Loucy (cell line): ENCODE data around the gene FGFR1OP2.

Experiments
- H2AFZ ChIP-seq: fragments of 200-600 bp; sonication (generic); 2 replicates; pipeline ENCODE4 v1.6.0; 2016; ENCODE audit warnings: antibody characterized with exemption, mild to moderate bottlenecking, low read length, moderate library complexity
- H3F3A ChIP-seq: fragments of 200-600 bp; 2 replicates; pipeline ENCODE4 v1.6.0; 2016; ENCODE audit warnings: antibody characterized with exemption, low read depth, mild to moderate bottlenecking
- H3K27me3 ChIP-seq: fragments of 200-600 bp; sonication (generic); 2 replicates; pipeline ENCODE4 v1.6.1; 2014; ENCODE audit warnings: low read length, mild to moderate bottlenecking; ENCODE audit not compliant: insufficient read depth, poor library complexity, severe bottlenecking
- H3K36me3 ChIP-seq: fragments of 200-600 bp; sonication (generic); 2 replicates; pipeline ENCODE4 v1.6.1; 2016; ENCODE audit warnings: low read length; ENCODE audit not compliant: insufficient read depth
- H3K4me1 ChIP-seq: fragments of 200-600 bp; sonication (generic); 2 replicates; pipeline ENCODE4 v1.5.1; 2014; ENCODE audit warnings: low read length, mild to moderate bottlenecking; ENCODE audit not compliant: insufficient read depth, poor library complexity, severe bottlenecking
- H3K4me2 ChIP-seq: fragments of 200-600 bp; sonication (generic); 2 replicates; pipeline ENCODE4 v1.6.0; 2014; ENCODE audit warnings: antibody characterized with exemption, low read length, low read depth, mild to moderate bottlenecking; ENCODE audit not compliant: poor library complexity, severe bottlenecking
- H3K4me3 ChIP-seq: fragments of 200-600 bp; sonication (generic); 2 replicates; pipeline ENCODE4 v1.5.1; 2014; ENCODE audit warnings: low read length, mild to moderate bottlenecking, mixed read lengths; ENCODE audit not compliant: poor library complexity, severe bottlenecking
- H3K79me2 ChIP-seq: fragments of 200-600 bp; sonication (generic); 2 replicates; pipeline ENCODE4 v1.6.1; 2014; ENCODE audit warnings: low read length; ENCODE audit not compliant: insufficient read depth
- H3K9ac ChIP-seq: fragments of 200-600 bp; sonication (generic); 2 replicates; pipeline ENCODE4 v1.6.0; 2014; ENCODE audit warnings: mild to moderate bottlenecking, low read depth, low read length, moderate library complexity; ENCODE audit not compliant: poor library complexity, severe bottlenecking
- H3K9me2 ChIP-seq: fragments of 200-600 bp; sonication (generic); replicated peaks from 2 replicates; pipeline ENCODE4 v1.6.1; 2016; ENCODE audit warnings: low read depth, low read length, mixed read lengths
- H3K9me3 ChIP-seq: fragments of 200-600 bp; sonication (generic); 2 replicates; pipeline ENCODE4 v1.6.1; 2014; ENCODE audit warnings: mild to moderate bottlenecking, antibody characterized with exemption, low read length, low read depth; ENCODE audit not compliant: insufficient read depth
- H4K20me1 ChIP-seq: fragments of 200-600 bp; sonication (generic); 2 replicates; pipeline ENCODE4 v1.6.0; 2014; ENCODE audit warnings: antibody characterized with exemption, low read length, mild to moderate bottlenecking; ENCODE audit not compliant: insufficient read depth, poor library complexity, severe bottlenecking
- EZH2phosphoT487 ChIP-seq: fragments of 200-600 bp; IDR thresholded peaks from 2 replicates; pipeline ENCODE4 v1.6.1; 2018; ENCODE audit warnings: antibody characterized with exemption, mild to moderate bottlenecking, moderate library complexity, borderline replicate concordance
- TF ChIP-seq, protein P1 (sequence below): fragments of 200-600 bp; sonication (generic); conservative IDR thresholded peaks from 2 replicates; pipeline ENCODE4 v1.5.1; 2014; ENCODE audit warnings: mild to moderate bottlenecking, antibody characterized with exemption, low read length

Gene FGFR1OP2

DNA sequence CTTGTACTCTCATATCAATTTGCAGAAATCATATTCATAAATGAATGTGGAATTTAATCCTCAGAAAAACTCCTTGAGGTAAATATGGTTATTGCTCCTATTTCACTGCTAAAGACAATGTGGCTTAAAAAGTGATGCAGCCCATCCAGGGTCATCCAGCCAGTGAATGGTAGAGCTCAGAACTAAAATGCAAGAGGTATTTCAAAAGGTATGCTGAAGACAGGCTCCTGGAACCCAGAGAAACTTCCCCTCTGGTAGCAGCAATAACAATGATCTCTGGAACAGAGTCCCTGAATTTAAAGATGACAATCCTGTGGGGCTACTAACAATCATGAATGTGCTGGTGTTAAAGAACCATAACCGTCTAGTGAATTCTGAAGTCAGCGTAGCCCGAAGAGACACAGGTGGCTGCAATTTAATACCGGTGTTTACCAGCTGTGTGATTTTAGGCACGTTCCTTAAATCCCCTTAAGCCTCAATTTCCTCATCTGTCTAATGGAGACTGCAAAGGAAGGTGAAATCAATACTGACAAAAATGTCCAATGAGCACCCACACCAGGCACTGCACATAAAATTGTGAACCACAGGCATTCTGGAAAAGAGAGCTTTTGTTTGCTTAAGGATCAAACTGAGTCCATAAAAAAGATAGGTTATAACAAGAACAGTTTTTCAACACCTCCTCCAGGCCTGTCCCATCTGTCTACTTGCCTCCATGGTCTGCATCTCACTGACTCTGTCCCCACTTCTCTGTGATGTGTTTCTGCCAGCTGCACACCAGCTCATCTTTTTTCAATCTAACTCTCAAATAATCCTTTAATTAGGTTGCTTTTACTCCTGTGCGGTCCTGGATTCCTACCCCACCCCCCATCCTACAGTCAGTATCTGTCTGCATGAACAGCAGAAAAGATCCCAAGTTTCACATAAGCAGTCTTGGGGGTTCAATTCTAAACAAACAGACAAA is 65.4 kb downstream of the FGFR1OP2 start:
- no peaks in the 10 kb centered on the region for H3K27me3 ChIP-seq

DNA sequence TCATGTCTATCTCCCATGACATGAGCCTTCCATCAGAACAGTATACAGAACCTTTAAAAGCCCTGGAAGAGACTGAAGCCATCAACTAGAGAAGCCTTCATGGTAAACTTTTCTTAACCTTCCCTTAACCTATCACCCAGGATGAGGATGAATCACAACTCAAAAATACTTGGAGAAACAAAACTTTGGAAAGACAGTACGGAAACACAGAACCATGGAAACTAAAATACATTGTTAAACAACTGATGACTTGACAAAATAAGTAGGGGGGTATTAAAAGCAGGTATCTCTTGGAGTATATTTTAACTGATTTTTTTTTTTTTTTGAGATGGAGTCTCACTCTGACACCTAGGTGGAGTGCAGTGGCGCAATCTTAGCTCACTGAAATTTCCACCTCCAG is 67.2 kb downstream of the FGFR1OP2 start:
- no peaks in the 10 kb centered on the region for H3K27me3 ChIP-seq
- no peak overlapping the region for H3K9ac ChIP-seq
- peaks cover 88% of the 10 kb centered on the region for H3K79me2 ChIP-seq
- no peaks in the 10 kb centered on the region for H3K9me2 ChIP-seq
- peaks cover 27% of the 10 kb centered on the region for H4K20me1 ChIP-seq
- H3K9me3 ChIP-seq: no peaks in the 10 kb centered on the region
- no peak for TF ChIP-seq EZH2phosphoT487
- TF ChIP-seq, protein P1, sequence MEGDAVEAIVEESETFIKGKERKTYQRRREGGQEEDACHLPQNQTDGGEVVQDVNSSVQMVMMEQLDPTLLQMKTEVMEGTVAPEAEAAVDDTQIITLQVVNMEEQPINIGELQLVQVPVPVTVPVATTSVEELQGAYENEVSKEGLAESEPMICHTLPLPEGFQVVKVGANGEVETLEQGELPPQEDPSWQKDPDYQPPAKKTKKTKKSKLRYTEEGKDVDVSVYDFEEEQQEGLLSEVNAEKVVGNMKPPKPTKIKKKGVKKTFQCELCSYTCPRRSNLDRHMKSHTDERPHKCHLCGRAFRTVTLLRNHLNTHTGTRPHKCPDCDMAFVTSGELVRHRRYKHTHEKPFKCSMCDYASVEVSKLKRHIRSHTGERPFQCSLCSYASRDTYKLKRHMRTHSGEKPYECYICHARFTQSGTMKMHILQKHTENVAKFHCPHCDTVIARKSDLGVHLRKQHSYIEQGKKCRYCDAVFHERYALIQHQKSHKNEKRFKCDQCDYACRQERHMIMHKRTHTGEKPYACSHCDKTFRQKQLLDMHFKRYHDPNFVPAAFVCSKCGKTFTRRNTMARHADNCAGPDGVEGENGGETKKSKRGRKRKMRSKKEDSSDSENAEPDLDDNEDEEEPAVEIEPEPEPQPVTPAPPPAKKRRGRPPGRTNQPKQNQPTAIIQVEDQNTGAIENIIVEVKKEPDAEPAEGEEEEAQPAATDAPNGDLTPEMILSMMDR: no peak
- H3K36me3 ChIP-seq: no peaks in the 10 kb centered on the region
- H2AFZ ChIP-seq: no peak overlapping the region
- H3K4me2 ChIP-seq: peak overlapping the region; percentile 36
- peaks cover 9% of the 10 kb centered on the region; the same call in 1 of the 2 replicates for H3F3A ChIP-seq
- peaks cover 86% of the 10 kb centered on the region for H3K4me1 ChIP-seq
- H3K4me3 ChIP-seq: no peak overlapping the region

More for the DNA sequence above, 65.4 kb downstream of the FGFR1OP2 start:
- H3K9me3 ChIP-seq: no peaks in the 10 kb centered on the region
- peaks cover 10% of the 10 kb centered on the region for H3K36me3 ChIP-seq
- peak overlapping the region; percentile 35 for H3K9ac ChIP-seq
- H4K20me1 ChIP-seq: peaks cover 11% of the 10 kb centered on the region
- peaks cover 9% of the 10 kb centered on the region; the same call in 1 of the 2 replicates for H3F3A ChIP-seq
- no peak overlapping the region for H2AFZ ChIP-seq
- H3K79me2 ChIP-seq: peaks cover 84% of the 10 kb centered on the region
- TF ChIP-seq, protein P1: no peak
- TF ChIP-seq EZH2phosphoT487: no peak
- peaks cover 76% of the 10 kb centered on the region for H3K4me1 ChIP-seq
- H3K9me2 ChIP-seq: no peaks in the 10 kb centered on the region
- no peak overlapping the region for H3K4me3 ChIP-seq
- peak overlapping the region; percentile 36 for H3K4me2 ChIP-seq

DNA sequence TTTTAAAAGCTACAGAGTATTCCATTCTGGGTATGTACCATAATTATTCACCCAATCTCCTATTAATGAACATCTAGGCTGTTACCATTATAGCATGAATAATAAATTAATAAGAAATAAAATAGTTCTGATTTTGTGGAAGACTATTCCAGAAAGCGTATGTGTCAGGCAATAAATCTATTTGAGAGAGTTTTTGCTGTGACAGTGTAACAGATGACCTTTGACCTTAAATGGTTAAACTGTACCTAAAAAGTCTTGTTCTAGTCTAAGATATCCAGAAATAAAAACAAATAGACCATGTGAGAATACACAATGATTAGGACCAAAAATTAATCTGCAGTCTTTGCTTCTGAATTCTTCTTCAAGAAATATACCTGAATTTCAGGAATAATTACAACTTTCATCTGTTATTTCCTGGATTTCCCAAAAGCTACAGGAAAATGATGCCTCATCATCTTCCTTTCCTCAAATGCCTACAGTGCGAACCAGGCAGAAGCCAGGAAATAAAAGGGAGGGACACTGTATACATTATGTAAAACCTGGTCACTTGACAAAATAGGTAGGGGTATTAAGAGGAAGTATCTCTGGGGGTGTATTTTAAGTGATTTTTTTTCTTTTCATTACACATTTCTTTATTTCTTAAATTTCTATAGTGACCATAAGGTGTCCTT is 68.7 kb downstream of the FGFR1OP2 start:
- Histone ChIP-seq H3K36me3 (no peaks in the 10 kb centered on the region), H3K4me1 (peaks cover 86% of the 10 kb centered on the region), H3K4me2 (peak overlapping the region; percentile 99), H3K9me2 (no peaks in the 10 kb centered on the region), H4K20me1 (peaks cover 41% of the 10 kb centered on the region), H3F3A (no peaks in the 10 kb centered on the region), H3K79me2 (peaks cover 100% of the 10 kb centered on the region), H2AFZ (no peak overlapping the region), H3K9me3 (no peaks in the 10 kb centered on the region), H3K4me3 (peak overlapping the region; percentile 92), H3K27me3 (no peaks in the 10 kb centered on the region), H3K9ac (no peak overlapping the region)
- no peak for TF ChIP-seq EZH2phosphoT487
- TF ChIP-seq, protein P1: no peak
